GM12891 (cell line): Measurements from ENCODE around the gene DTNBP1.

ENCODE experiments used
- POLR2A ChIP-seq: IDR thresholded peaks from 2 replicates; pipeline ENCODE4 v1.6.1; 2011; ENCODE audit warnings: low read depth, low read length, control low read depth
- TAF1 ChIP-seq: IDR thresholded peaks from 2 replicates; pipeline ENCODE4 v1.6.1; 2011; ENCODE audit warnings: low read depth, low read length, control low read depth

DNA sequence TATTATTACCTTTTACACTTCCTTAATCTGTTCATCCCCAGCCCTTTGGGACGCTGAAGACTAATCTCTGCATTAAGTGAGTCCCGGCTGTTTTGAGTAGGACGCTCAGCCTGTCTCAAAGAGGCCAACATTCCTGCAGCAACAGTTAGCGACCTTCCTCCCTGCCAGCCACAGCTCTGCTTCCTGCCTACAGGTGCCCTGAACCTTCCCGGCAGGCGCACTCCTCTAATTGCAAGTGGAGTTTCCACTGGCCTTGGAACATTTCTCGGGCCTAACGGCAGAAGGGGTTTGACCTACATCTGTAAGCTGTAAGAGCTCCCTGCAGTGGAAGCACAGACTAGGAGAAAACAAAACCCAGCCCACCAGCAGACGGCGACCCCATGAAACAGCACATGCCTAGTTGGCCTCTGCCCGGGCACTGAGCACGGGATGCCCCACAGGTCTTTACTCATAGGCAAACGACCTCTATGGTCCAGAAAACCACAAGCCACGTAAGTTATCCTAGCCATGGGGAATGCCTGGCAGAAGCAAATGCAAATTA, 137.9 kb downstream of the DTNBP1 start:
- no peak for TF ChIP-seq POLR2A
- TF ChIP-seq TAF1: no peak
